Neural cell (in vitro differentiated cells): Measurements from ENCODE around the gene PPP1CB. TPM values are rescaled to one million over a fixed set of nuclear protein-coding genes. Genes with fewer than 3 reads are reported as not detected.

Experiments
- H2AFZ ChIP-seq: fragments of 200-600, 300-800 bp; sonication (generic), shearing (Covaris generic); 2 replicates; pipeline ENCODE4 v1.6.0; 2014; ENCODE audit warnings: low read depth, mild to moderate bottlenecking, antibody characterized with exemption, low read length, moderate library complexity
- H3F3A ChIP-seq: fragments of 200-600 bp; shearing (Covaris generic); 2 replicates; pipeline ENCODE4 v1.6.1; 2016; ENCODE audit warnings: mild to moderate bottlenecking, moderate library complexity, mixed read lengths, antibody characterized with exemption, low read length; ENCODE audit not compliant: insufficient read depth, poor library complexity, severe bottlenecking
- H3K27ac ChIP-seq: fragments of 200-600, 300-800 bp; sonication (generic), shearing (Covaris generic); 2 replicates; pipeline ENCODE4 v1.5.1; 2014; ENCODE audit warnings: mild to moderate bottlenecking, low read length, moderate library complexity
- H3K27me3 ChIP-seq: fragments of 300-800, 200-600 bp; sonication (generic), shearing (Covaris generic); 2 replicates; pipeline ENCODE4 v1.6.0; 2014; ENCODE audit warnings: mild to moderate bottlenecking, low read depth, low read length, moderate library complexity; ENCODE audit not compliant: insufficient read depth
- H3K36me3 ChIP-seq: fragments of 300-800, 200-600 bp; sonication (generic), shearing (Covaris generic); 2 replicates; pipeline ENCODE4 v1.5.1; 2014; ENCODE audit warnings: mild to moderate bottlenecking, antibody characterized with exemption, low read length, moderate library complexity; ENCODE audit not compliant: insufficient read depth
- H3K4me2 ChIP-seq: fragments of 300-800, 200-600 bp; sonication (generic), shearing (Covaris generic); 2 replicates; pipeline ENCODE4 v1.6.0; 2014; ENCODE audit warnings: mild to moderate bottlenecking, low read length
- H3K4me3 ChIP-seq: fragments of 300-800, 200-600 bp; sonication (generic), shearing (Covaris generic); 2 replicates; pipeline ENCODE4 v1.5.1; 2014; ENCODE audit warnings: mild to moderate bottlenecking, low read length, moderate library complexity
- H3K79me2 ChIP-seq: fragments of 200-600 bp; shearing (Covaris generic); replicated peaks from 2 replicates; pipeline ENCODE4 v1.6.0; 2014; ENCODE audit warnings: mild to moderate bottlenecking, low read length, moderate library complexity; ENCODE audit not compliant: insufficient read depth
- H3K9ac ChIP-seq: fragments of 300-800, 200-600 bp; sonication (generic), shearing (Covaris generic); 2 replicates; pipeline ENCODE4 v1.6.1; 2016; ENCODE audit warnings: mild to moderate bottlenecking, low read length, mixed read lengths
- H3K9me2 ChIP-seq: fragments of 200-600 bp; shearing (Covaris generic); 2 replicates; pipeline ENCODE4 v1.6.1; 2016; ENCODE audit warnings: mild to moderate bottlenecking, low read length, mixed read lengths; ENCODE audit not compliant: insufficient read depth
- H3K9me3 ChIP-seq: fragments of 200-600, 300-800 bp; sonication (generic), shearing (Covaris generic); 2 replicates; pipeline ENCODE4 v1.6.1; 2016; ENCODE audit warnings: mild to moderate bottlenecking, mixed run types, low read length, moderate library complexity, mixed read lengths
- H4K20me1 ChIP-seq: fragments of 200-600 bp; shearing (Covaris generic); 2 replicates; pipeline ENCODE4 v1.6.1; 2016; ENCODE audit warnings: mild to moderate bottlenecking, mixed run types; ENCODE audit not compliant: insufficient read depth
- EZH2 ChIP-seq: fragments of 200-600, 300-800 bp; shearing (Covaris generic), sonication (generic); IDR thresholded peaks from 2 replicates; pipeline ENCODE4 v1.6.1; 2014; ENCODE audit warnings: antibody characterized with exemption, low read length, borderline replicate concordance, mild to moderate bottlenecking; ENCODE audit not compliant: insufficient read depth, poor library complexity, severe bottlenecking
- MXI1 ChIP-seq: fragments of 450-650 bp; conservative IDR thresholded peaks from 2 replicates; pipeline ENCODE4 v1.6.1; 2014; ENCODE audit warnings: antibody characterized with exemption, mild to moderate bottlenecking; ENCODE audit not compliant: poor library complexity, severe bottlenecking
- POLR2AphosphoS5 ChIP-seq: IDR thresholded peaks from 2 replicates; pipeline ENCODE4 v1.6.1; 2012
- RAD21 ChIP-seq: fragments of 450-650 bp; conservative IDR thresholded peaks from 2 replicates; pipeline ENCODE4 v1.6.1; 2014; ENCODE audit warnings: antibody characterized with exemption, mild to moderate bottlenecking, moderate library complexity
- SMC3 ChIP-seq: fragments of 450-650 bp; conservative IDR thresholded peaks from 2 replicates; pipeline ENCODE4 v1.6.1; 2014; ENCODE audit warnings: antibody characterized with exemption, mild to moderate bottlenecking, moderate library complexity; ENCODE audit not compliant: poor library complexity
- TAF1 ChIP-seq: IDR thresholded peaks from 2 replicates; pipeline ENCODE4 v1.6.1; 2012; ENCODE audit warnings: low read depth
- polyA plus RNA-seq: library from polyadenylated mRNA; depleted of rRNA; stranded (reverse); fragments of >200 nt; gene quantifications from 2 replicates; pipeline ENCODE4 v1.2.3, GENCODE V29; 2014
- TF ChIP-seq, protein P1 (sequence below): fragments of 450-650 bp; IDR thresholded peaks from 2 replicates; pipeline ENCODE4 v1.5.1; 2014; ENCODE audit warnings: antibody characterized with exemption, mild to moderate bottlenecking, moderate library complexity; ENCODE audit not compliant: poor library complexity, severe bottlenecking
- TF ChIP-seq, protein P2 (sequence below): IDR thresholded peaks from 2 replicates; pipeline ENCODE4 v1.6.1; 2012; ENCODE audit warnings: borderline replicate concordance

Gene PPP1CB
- polyA plus RNA-seq, 1 donor from 2014 or later, result 239 TPM

DNA sequence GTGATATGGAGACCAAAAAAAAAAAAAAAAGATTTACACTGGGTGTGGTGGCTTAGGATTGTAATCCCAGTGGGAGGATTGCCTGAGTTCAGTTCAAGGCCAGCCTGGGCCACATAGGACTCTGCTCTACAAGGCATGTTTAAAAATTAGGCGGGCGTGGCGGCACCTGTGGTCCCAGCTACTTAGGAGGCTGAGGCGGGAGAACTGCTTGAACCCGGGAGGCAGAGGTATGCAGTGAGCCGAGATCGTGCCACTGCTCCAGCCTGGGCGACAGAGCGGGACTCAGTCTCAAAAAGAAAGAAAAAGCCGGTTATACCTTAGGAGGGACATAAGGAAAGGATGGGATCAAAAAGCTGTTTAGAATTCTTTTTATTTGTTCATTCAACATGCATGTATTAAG, 58.3 kb downstream of the PPP1CB start:
- TF ChIP-seq MXI1 (no peak), RAD21 (no peak)
- TF ChIP-seq, protein P1, sequence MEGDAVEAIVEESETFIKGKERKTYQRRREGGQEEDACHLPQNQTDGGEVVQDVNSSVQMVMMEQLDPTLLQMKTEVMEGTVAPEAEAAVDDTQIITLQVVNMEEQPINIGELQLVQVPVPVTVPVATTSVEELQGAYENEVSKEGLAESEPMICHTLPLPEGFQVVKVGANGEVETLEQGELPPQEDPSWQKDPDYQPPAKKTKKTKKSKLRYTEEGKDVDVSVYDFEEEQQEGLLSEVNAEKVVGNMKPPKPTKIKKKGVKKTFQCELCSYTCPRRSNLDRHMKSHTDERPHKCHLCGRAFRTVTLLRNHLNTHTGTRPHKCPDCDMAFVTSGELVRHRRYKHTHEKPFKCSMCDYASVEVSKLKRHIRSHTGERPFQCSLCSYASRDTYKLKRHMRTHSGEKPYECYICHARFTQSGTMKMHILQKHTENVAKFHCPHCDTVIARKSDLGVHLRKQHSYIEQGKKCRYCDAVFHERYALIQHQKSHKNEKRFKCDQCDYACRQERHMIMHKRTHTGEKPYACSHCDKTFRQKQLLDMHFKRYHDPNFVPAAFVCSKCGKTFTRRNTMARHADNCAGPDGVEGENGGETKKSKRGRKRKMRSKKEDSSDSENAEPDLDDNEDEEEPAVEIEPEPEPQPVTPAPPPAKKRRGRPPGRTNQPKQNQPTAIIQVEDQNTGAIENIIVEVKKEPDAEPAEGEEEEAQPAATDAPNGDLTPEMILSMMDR, result no peak
- TF ChIP-seq, protein P2, sequence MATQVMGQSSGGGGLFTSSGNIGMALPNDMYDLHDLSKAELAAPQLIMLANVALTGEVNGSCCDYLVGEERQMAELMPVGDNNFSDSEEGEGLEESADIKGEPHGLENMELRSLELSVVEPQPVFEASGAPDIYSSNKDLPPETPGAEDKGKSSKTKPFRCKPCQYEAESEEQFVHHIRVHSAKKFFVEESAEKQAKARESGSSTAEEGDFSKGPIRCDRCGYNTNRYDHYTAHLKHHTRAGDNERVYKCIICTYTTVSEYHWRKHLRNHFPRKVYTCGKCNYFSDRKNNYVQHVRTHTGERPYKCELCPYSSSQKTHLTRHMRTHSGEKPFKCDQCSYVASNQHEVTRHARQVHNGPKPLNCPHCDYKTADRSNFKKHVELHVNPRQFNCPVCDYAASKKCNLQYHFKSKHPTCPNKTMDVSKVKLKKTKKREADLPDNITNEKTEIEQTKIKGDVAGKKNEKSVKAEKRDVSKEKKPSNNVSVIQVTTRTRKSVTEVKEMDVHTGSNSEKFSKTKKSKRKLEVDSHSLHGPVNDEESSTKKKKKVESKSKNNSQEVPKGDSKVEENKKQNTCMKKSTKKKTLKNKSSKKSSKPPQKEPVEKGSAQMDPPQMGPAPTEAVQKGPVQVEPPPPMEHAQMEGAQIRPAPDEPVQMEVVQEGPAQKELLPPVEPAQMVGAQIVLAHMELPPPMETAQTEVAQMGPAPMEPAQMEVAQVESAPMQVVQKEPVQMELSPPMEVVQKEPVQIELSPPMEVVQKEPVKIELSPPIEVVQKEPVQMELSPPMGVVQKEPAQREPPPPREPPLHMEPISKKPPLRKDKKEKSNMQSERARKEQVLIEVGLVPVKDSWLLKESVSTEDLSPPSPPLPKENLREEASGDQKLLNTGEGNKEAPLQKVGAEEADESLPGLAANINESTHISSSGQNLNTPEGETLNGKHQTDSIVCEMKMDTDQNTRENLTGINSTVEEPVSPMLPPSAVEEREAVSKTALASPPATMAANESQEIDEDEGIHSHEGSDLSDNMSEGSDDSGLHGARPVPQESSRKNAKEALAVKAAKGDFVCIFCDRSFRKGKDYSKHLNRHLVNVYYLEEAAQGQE, result no peak
- H3K79me2 ChIP-seq, result no peaks in the 10 kb centered on the region
- peak overlapping the region; percentile 60 for H3K27ac ChIP-seq

DNA sequence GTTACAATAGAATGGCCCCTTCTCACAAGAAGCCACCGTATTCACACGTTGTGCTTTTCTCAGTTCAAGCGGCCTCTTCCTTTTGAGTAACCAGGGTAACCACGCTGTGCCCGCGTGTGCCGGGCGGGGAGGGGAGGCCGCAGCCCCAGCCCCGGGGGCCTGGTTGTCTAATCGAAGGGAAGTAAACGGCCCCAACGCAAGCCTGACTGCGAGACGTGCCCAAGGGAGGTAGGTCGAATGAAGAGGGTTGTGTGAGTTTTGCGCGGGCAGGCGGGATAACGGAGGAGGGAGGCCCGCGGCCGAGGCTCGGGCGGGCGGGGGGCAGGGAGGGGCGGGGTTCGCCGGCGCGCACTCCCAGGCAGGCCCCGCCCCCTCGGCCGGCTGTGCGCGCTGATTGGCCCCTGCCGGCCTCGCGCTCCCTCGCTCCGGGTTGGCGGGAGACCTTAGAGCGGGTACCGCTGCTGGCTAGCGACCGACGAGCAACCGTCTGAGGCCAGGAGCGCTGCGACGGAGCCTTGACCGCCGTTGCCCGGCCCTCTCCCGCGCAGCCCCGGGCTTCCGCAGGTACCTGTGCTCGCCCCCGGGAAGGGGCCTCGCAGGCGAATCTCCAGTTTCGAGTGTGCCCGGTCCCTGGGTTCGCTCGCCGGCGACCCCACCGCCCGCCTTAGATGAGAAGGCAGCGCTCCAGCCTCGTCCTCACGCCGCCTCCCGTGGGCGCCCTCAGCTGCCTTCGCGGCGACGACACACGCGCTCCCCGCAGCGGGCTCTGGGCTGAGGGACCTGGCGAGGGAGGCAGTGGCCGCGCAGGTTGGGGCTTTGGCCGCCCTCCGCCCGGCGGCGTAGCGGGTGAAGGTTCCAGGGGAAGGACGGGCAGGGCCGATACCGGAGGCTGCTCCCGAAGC, 59.0 kb downstream of the PPP1CB start, which contains the start of gene SPDYA:
SPDYA (plus strand) TSS at position 451 of the 902 bp plus-strand sequence. CDS start 5,181 bp downstream, outside the sequence.
- H3K4me2 ChIP-seq, result peak within 1 kb of the TSS; percentile 3
- H3K27me3 ChIP-seq, result no peaks in the 10 kb centered on the region
- TF ChIP-seq TAF1, result no peak
- TF ChIP-seq MXI1, result peak; percentile 83
- no peak for TF ChIP-seq EZH2
- peak; percentile 52 for TF ChIP-seq POLR2AphosphoS5
- no peak for TF ChIP-seq SMC3
- TF ChIP-seq, protein P2, result peak; percentile 58
- peak within 1 kb of the TSS; percentile 36 for H2AFZ ChIP-seq
- peak within 1 kb of the TSS; percentile 65 for H3K9ac ChIP-seq
- H3K9me3 ChIP-seq, result no peaks in the 10 kb centered on the region
- no peaks in the 10 kb centered on the region for H3K9me2 ChIP-seq
- H4K20me1 ChIP-seq, result no peaks in the 10 kb centered on the region
- H3K36me3 ChIP-seq, result no peaks in the 10 kb centered on the region
- H3K79me2 ChIP-seq, result no peaks in the 10 kb centered on the region
- H3K4me3 ChIP-seq, result peak within 1 kb of the TSS; percentile 71
- no peaks in the 10 kb centered on the region for H3F3A ChIP-seq
- H3K27ac ChIP-seq, result peak within 1 kb of the TSS; percentile 60

More for the DNA sequence above, 58.3 kb downstream of the PPP1CB start:
- Histone ChIP-seq H4K20me1 (no peaks in the 10 kb centered on the region), H3K4me3 (peak overlapping the region; percentile 71), H3K9me2 (no peaks in the 10 kb centered on the region), H3K9ac (peak overlapping the region; percentile 65), H2AFZ (no peak overlapping the region), H3F3A (no peaks in the 10 kb centered on the region), H3K9me3 (no peaks in the 10 kb centered on the region), H3K4me2 (peak overlapping the region; percentile 3), H3K27me3 (no peaks in the 10 kb centered on the region), H3K36me3 (no peaks in the 10 kb centered on the region)
